Suppressor macrophage (primary cell): ENCODE measurements around the gene AADACL4.

ENCODE experiments used
- DNase-seq, 4 experiments: peaks; one replicate each; pipeline ENCODE4 v3.0.0-alpha.2; 2020 to 2022

Gene AADACL4

GRCh38 chr1:12613180-12613579 is 30.7 kb upstream of the AADACL4 start:
- no peak for DNase-seq

DNA sequence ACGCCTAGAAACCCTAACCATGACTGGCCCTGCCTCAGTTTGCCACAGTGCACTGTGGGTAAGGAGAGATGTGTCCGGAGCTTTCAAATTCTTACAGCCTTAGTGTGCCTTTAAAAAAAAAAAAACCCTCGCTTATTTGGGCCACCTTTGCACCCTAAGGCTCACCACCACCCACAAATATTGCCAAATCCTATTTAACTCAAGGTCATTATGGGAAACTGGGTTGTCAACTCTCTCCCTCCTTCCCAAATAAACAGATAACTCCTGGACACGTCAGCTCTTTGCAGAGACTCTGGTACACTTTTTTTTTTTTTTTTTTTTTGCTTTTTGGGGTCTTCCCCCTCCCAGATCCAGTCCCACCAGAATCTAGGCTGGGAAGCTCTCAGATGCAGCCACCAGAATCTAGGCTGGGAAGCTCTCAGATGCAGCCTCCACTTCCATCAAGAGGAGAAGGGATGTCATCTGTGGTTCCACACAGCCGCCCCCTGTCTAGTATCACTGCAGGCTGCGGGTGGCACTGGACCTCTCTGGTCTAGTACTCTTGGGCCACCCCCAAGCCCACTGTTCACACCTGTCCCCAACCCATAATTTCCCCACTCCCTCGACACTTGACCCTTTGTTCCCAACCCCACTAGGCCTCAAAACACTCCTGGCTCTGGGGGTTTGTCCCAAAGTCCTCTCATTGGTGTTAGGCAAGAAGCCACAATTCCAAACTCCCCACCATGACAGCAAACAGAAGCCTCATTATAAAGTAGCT is 29.3 kb upstream of the AADACL4 start:
- peak in 1 of 4 experiments; percentile 24 for DNase-seq

- DNase-seq = peak; percentile 69 to 86 (median 80)
Observed at GRCh38 chr1:12615159-12615864, 28.6 kb upstream of the AADACL4 start.

DNA sequence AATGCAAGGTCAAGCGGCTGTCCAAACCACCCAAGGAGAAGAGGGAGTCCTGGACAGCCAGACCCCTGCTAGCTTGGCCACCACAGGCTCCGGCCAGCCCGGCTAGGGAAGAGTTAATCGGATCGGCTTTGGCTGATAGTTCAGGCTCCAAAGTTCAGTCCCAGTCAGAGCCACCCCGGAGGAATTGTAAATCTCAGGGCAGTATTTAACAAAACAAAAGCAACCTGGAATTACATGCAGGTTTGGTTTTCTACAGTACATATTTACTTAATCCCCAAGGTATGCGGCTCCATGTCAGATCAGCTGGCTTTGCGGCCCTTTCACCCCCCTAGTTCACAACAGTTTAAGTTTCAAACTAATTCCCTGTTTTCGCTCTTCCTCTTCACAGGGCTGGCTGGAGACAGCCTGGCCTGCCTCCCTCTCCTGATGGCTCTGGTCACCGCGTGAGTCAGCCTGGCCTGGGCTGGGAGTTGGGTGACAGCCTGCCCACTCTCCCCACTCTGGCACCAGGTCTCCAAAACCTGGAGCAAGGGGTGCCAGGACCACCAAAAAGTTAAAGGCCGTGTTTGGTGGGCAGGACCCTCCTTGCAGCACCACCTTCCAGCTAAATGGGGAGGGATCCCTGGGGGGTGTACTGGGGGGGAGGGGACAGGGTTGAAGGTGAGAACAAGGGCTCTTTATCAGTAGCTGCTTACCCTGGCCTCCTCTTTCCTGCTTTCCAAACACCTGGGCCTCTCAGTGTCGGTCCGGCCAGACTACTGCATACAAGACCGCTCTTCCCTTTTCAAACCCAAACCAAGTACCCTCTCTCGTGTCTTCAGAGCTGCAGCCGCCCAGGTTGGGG is 27.8 kb upstream of the AADACL4 start:
- DNase-seq = peak; percentile 73 to 88 (median 88)

DNA sequence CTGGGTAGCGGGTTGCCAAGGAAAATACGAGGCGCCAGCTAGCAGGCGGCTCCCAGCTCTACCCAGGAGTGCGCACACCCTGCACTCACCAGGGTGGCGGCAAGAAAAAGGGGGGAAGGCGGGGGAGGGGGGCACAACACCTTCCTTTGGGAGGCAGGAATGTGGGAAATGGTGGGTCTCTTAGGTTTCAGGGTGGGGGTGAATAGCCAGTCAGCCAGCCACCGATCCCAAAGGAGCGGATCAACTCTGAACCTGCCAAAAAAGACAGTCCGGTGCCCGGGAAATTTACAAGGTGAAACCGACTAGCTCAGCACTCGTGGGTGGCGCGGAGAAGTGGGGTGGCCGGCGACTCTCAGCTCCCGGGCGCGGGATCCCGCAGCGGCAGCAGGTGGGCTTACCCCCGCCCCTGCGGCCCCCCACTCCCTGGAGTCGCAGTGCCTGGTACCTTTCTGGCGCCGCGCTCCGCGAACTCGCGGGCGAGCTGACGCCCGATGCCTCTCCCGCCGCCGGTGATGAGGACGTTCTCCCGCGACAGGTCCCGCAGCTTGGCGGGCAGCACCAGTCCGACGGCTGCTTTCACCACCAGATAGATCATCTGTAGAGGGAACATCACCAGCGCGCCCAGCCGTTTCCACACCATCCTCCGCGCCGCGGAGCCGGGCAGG is 27.0 kb upstream of the AADACL4 start:
- peak; percentile 26 to 70 (median 56) for DNase-seq

DNA sequence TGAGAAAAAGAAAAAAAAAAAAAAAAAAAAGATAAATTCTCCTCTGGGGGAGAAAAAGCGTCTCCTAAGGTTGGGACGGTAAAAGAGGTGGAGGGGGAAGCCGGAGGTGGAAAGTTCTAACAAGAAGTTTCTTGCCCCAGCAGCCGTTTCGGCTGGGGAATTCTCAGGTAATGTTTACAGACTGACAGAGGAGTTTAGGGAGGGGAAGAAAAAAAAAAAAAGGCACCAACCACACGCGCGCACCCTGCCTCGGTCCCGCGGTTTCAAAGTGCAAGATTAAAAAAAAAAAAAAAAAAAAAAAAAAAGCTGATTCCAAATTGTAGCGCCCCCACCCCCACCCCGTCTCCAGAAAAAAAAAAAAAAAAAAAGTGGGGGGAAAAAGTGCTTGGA is 26.4 kb upstream of the AADACL4 start:
- DNase-seq = no peak

DNA sequence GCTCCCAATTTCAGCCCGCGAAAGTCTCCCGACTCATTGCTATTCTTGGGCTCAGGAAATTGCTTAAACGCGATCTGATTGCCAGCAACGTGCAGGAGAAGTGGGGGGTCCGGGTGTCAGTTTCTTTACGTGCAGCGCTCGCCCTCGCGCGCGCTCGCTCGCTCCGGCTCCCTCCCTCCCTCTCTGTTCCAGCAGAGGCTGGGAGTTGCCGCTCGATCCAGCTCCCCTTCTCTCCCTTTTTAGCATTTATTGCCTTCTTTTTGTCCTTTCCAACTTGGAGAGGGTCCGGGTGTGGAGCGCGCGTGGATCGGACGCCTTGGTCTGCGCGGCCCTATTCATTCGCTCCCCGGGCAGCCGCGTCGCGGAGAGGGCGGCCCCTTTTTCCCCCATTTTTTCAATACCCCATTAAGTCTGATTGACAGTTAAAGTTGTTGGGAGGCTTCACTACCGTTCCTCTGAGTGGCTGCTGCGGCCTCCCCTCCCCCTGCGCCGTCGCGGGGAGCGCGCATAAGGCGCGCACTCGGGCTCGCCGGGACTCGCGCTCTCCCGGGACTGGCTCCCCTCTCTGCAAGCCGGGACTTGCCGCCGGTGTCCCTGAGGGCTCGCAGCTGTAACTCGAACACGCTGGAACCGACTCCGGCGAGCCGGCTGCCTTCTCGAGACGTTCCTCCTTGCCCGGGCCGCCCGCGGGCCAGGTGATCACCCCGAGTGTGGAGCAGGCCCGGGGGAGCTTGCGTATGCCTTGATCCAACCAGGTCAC is 25.8 kb upstream of the AADACL4 start, which contains the start of gene DHRS3:
DHRS3 (minus strand) TSS at position 310 of the 760 bp plus-strand sequence. CDS start 862 bp downstream, outside the sequence.
- peak; percentile 68 to 88 (median 84) for DNase-seq

DNA sequence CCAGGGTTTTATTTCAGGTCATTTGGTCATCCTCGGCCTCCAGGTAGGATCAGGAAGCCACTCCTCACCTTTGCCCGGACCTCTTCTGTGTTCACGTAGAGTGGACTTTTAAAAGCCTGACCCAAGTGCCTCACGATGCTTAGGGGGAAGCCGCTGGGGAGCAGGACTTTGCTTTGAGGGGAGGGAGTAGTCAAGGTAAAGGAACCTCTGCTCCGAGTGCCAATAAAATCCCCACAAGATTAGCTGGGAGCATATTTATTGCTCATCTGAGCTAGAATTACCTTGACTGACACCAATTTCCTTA is 25.3 kb upstream of the AADACL4 start:
- DNase-seq = no peak

DNA sequence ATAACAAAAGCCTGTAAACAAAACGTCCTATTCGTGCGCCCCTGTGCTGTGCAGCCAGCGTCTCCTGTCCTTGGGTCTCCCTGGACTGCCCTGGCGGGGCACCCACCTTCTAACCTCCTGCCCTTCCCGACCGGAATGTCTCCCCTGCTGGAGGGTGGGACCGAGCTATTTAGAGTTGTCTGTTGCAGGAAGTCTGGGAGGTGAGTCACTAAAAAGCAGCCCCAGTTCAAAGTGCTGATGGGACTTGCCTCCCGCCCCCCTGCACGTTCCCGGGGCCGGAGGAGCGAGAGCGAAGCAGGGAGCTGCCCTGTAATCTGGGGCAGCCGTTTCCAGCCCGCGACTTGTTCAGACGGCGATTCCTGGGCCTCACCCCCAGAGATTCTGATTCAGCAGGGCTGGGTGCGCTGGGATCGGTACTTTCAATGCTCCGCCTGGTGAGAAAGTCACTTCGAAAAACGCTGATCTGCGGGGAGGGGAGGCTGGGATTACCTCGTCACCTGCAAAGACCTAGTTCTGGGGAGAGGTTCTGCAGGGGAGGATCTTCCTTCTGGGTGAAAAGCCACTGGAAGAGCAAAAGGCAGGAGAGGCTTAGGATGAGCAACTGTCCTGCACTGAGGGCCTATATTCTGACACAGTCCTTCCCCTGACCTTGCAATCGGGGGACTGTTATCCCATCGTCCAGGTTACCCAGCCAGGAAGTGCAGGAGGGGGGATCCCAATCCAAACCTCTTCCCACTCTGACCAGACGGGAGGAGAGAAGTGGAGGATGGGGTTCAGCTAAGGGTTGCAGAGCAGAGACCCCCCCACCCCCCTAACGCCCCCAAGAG is 24.7 kb upstream of the AADACL4 start:
- peak; percentile 63 to 83 (median 80) for DNase-seq

- DNase-seq = peak; percentile 88 to 95 (median 90)
Observed at GRCh38 chr1:12619792-12620487, 23.9 kb upstream of the AADACL4 start.

- DNase-seq = peak in 2 of 4 experiments; percentile 12 to 20
Observed at GRCh38 chr1:12620488-12620865, 23.4 kb upstream of the AADACL4 start.

- DNase-seq = no peak
Observed at GRCh38 chr1:12620931-12621330, 23.0 kb upstream of the AADACL4 start.

DNA sequence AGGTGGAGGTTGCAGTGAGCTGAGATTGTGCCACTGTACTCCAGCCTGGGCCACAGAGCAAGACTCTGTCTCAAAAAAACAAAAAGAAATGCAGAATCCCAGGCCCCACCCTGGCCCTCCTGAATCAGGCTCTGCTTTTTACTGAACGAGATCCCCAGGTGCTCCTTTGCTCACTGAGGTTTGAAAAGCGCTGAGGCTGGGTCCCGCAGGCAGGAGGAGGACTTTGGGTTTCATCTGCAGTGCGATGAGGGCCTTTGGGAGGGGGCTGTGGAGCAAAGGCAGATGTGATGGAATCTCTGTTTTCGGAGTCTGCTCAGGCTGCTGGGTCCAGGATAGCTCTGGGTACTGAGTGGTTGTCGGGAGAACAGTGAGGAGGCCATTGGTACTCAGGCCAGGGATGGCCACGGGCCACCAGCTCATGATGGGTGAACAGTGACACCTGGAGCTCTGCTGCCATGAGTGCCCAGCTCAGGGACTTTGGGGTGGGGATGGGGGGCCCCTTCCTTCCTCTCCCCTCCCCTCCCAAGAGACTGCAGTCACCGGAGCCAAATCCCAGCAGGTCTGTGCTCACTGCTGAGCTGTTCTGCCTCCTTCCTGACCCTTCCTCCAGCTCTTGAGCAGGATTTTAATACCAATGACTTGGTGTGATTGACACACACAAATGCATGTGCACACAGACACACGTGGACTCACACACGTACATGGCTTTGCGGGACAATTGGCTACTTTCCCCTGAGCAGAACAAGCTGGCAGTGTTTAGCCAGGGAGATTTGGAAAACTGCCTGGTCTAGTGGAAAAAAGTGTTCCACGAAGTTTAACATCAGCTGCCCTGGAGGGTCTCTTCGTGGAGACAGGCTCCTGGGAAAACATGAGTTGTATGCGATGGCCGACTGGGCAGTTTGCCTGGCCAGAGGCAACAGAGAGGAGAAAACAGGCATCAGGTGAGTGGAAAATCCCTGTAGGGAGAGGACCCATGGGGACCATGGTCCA is 22.2 kb upstream of the AADACL4 start:
- no peak for DNase-seq

- no peak for DNase-seq
Observed at GRCh38 chr1:12622506-12622905, 21.4 kb upstream of the AADACL4 start.

- no peak for DNase-seq
Observed at GRCh38 chr1:12625276-12625675, 18.6 kb upstream of the AADACL4 start.

- DNase-seq = no peak
Observed at GRCh38 chr1:12626888-12627287, 17.0 kb upstream of the AADACL4 start.

DNA sequence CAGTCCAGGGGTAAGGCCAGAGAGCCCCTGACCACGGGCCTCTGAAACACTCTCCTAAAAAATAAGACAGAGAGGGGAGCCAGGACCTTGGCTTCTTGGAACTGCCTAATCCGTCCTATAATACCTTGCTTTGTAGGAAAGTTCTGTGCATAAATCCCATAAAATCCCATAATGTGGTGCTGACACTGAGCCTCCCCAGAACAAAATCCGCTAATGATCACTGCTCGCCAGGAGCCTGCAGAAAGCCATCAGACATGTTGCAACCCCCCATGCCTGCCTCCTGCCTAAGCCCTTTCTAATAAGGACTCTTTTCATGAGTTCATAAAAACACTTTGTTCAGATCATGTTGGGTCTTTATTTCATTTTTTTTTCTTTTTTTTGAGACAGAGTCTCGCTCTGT is 16.6 kb upstream of the AADACL4 start:
- no peak for DNase-seq

GRCh38 chr1:12629511-12629956 is 14.4 kb upstream of the AADACL4 start:
- DNase-seq = no peak
